OCI-LY1 (cell line): ENCODE data around the gene FIBP.

Source experiments
- H2AFZ ChIP-seq: fragments of 200-600 bp; sonication (generic), shearing (Covaris generic); 2 replicates; pipeline ENCODE4 v1.6.0; 2014; ENCODE audit warnings: antibody characterized with exemption, mild to moderate bottlenecking, low read length
- H3F3A ChIP-seq: fragments of 200-600 bp; sonication (generic), shearing (Covaris generic); 2 replicates; pipeline ENCODE4 v1.6.0; 2014; ENCODE audit warnings: mild to moderate bottlenecking, antibody characterized with exemption, low read length, moderate library complexity; ENCODE audit not compliant: insufficient read depth
- H3K27ac ChIP-seq: fragments of 200-600 bp; sonication (generic); 2 replicates; pipeline ENCODE4 v1.5.1; 2014; ENCODE audit warnings: low read length, mixed run types, mild to moderate bottlenecking, low read depth; ENCODE audit not compliant: poor library complexity, severe bottlenecking
- H3K27me3 ChIP-seq: fragments of 200-600 bp; sonication (generic); 2 replicates; pipeline ENCODE4 v1.6.0; 2014; ENCODE audit warnings: antibody characterized with exemption, mild to moderate bottlenecking, low read length, moderate library complexity; ENCODE audit not compliant: insufficient read depth
- H3K36me3 ChIP-seq: fragments of 200-600 bp; sonication (generic); 2 replicates; pipeline ENCODE4 v1.6.1; 2014; ENCODE audit warnings: mild to moderate bottlenecking, antibody characterized with exemption, low read length, moderate library complexity, mixed read lengths; ENCODE audit not compliant: insufficient read depth
- H3K4me1 ChIP-seq: fragments of 200-600 bp; sonication (generic); 2 replicates; pipeline ENCODE4 v1.5.1; 2014; ENCODE audit warnings: mild to moderate bottlenecking, low read length, moderate library complexity; ENCODE audit not compliant: insufficient read depth, severe bottlenecking
- H3K4me2 ChIP-seq: fragments of 200-600 bp; sonication (generic), shearing (Covaris generic); 2 replicates; pipeline ENCODE4 v1.6.1; 2014; ENCODE audit warnings: low read length
- H3K4me3 ChIP-seq: fragments of 200-600 bp; sonication (generic); 2 replicates; pipeline ENCODE4 v1.5.1; 2014; ENCODE audit warnings: low read length, low read depth, mild to moderate bottlenecking, mixed read lengths; ENCODE audit not compliant: poor library complexity, severe bottlenecking
- H3K79me2 ChIP-seq: fragments of 200-600 bp; shearing (Covaris generic); 2 replicates; pipeline ENCODE4 v1.6.1; 2016; ENCODE audit warnings: mixed run types, low read length, mixed read lengths; ENCODE audit not compliant: insufficient read depth
- H3K9ac ChIP-seq: fragments of 200-600 bp; sonication (generic), shearing (Covaris generic); 2 replicates; pipeline ENCODE4 v1.6.1; 2014; ENCODE audit warnings: mild to moderate bottlenecking, low read length, mixed read lengths
- H3K9me2 ChIP-seq: fragments of 200-600 bp; sonication (generic), shearing (Covaris generic); 2 replicates; pipeline ENCODE4 v1.6.1; 2014; ENCODE audit warnings: low read depth, mild to moderate bottlenecking, low read length, mixed read lengths
- H3K9me3 ChIP-seq: fragments of 200-600 bp; shearing (Covaris generic); 2 replicates; pipeline ENCODE4 v1.6.1; 2014; ENCODE audit warnings: low read length, mixed read lengths
- H4K20me1 ChIP-seq: fragments of 200-600 bp; sonication (generic), shearing (Covaris generic); 2 replicates; pipeline ENCODE4 v1.6.0; 2016; ENCODE audit warnings: mild to moderate bottlenecking, low read length; ENCODE audit not compliant: insufficient read depth
- CTCF ChIP-seq: fragments of 200-600 bp; sonication (generic), shearing (Covaris generic); IDR thresholded peaks from 2 replicates; pipeline ENCODE4 v1.5.1; 2017; ENCODE audit warnings: mild to moderate bottlenecking, antibody characterized with exemption, low read length, moderate library complexity, mixed read lengths
- EZH2 ChIP-seq: fragments of 200-600 bp; sonication (generic), shearing (Covaris generic); IDR thresholded peaks from 2 replicates; pipeline ENCODE4 v1.8.0; 2017; ENCODE audit warnings: borderline replicate concordance, mixed run types, mild to moderate bottlenecking, antibody characterized with exemption, low read length, moderate library complexity, mixed read lengths

The FIBP gene

GRCh38 chr11:65888163-65888814, at the start of gene FIBP:
Gene FIBP, minus strand, starts transcription at chr11:65888471. Its CDS starts 53 bp downstream, at chr11:65888418.
- Histone ChIP-seq H3K9me2 (no peaks in the 10 kb centered on the region), H3K4me2 (peak within 1 kb of the TSS; percentile 100), H3K4me1 (peaks cover 58% of the 10 kb centered on the region), H3K9ac (peak within 1 kb of the TSS; percentile 90), H3F3A (peaks cover 5% of the 10 kb centered on the region), H3K27ac (peak within 1 kb of the TSS; percentile 70), H3K36me3 (peaks cover 30% of the 10 kb centered on the region), H2AFZ (peak within 1 kb of the TSS; percentile 50; the same call in 1 of the 2 replicates), H3K27me3 (no peaks in the 10 kb centered on the region), H3K79me2 (no peaks in the 10 kb centered on the region), H3K9me3 (no peaks in the 10 kb centered on the region), H3K4me3 (peak within 1 kb of the TSS; percentile 98), H4K20me1 (no peaks in the 10 kb centered on the region)
- TF ChIP-seq EZH2: no peak
- peak; percentile 77 for TF ChIP-seq CTCF

GRCh38 chr11:65937766-65938165, 49.5 kb upstream of the FIBP start:
- no peaks in the 10 kb centered on the region for H3K4me1 ChIP-seq
- TF ChIP-seq CTCF (no peak), EZH2 (no peak)
- H3K27ac ChIP-seq: no peak overlapping the region
- no peaks in the 10 kb centered on the region for H3K9me3 ChIP-seq
- 0 out of 2 replicates have a peak, but pooled peaks cover 4% of the 10 kb centered on the region for H3K27me3 ChIP-seq
- H3K79me2 ChIP-seq: no peaks in the 10 kb centered on the region
- H3K4me2 ChIP-seq: no peak overlapping the region
- H2AFZ ChIP-seq: no peak overlapping the region
- H3K36me3 ChIP-seq: no peaks in the 10 kb centered on the region
- H3K9ac ChIP-seq: no peak overlapping the region
- no peaks in the 10 kb centered on the region for H4K20me1 ChIP-seq
- H3K9me2 ChIP-seq: no peaks in the 10 kb centered on the region
- no peak overlapping the region for H3K4me3 ChIP-seq
- no peaks in the 10 kb centered on the region for H3F3A ChIP-seq

- no peak for TF ChIP-seq CTCF
- no peak for TF ChIP-seq EZH2
- no peaks in the 10 kb centered on the region for H3K9me2 ChIP-seq
- no peaks in the 10 kb centered on the region for H3F3A ChIP-seq
- no peaks in the 10 kb centered on the region for H3K4me1 ChIP-seq
- no peak overlapping the region for H3K4me3 ChIP-seq
- H3K9me3 ChIP-seq: no peaks in the 10 kb centered on the region
- H3K4me2 ChIP-seq: no peak overlapping the region
- no peaks in the 10 kb centered on the region for H3K36me3 ChIP-seq
- no peak overlapping the region for H2AFZ ChIP-seq
- no peaks in the 10 kb centered on the region for H4K20me1 ChIP-seq
- H3K27me3 ChIP-seq: no peaks in the 10 kb centered on the region
- no peaks in the 10 kb centered on the region for H3K79me2 ChIP-seq
- no peak overlapping the region for H3K9ac ChIP-seq
- no peak overlapping the region for H3K27ac ChIP-seq
Observed at GRCh38 chr11:65934014-65934413, 45.7 kb upstream of the FIBP start.
